Naive B cell (primary cell): Measurements from ENCODE around the gene ARCN1. TPM values are rescaled to one million over a fixed set of nuclear protein-coding genes. Genes with fewer than 3 reads are reported as not detected.
A peak's percentile ranks its signal among the peaks of the same experiment; 100 is the strongest.

Experiments used
- ATAC-seq, 2 donors: fragments of 150-1000 bp; cut with Tn5 transposase; 2 replicates each; pipeline ENCODE4 v1.10.0; 2021; ENCODE audit warnings: low read depth in 2 of 2, mild to moderate bottlenecking in 2 of 2, moderate library complexity in 2 of 2
- DNase-seq: peaks from one replicate; pipeline ENCODE4 v3.0.0; 2022
- H3K27ac Mint-ChIP-seq, 6 donors: one replicate each; pipeline ENCODE4 v1.8.0; 2020 to 2022; ENCODE audit warnings: mild to moderate bottlenecking in 6 of 6, mixed read lengths in 6 of 6, moderate library complexity in 5 of 6, inconsistent platforms in 2 of 6
- H3K27me3 Mint-ChIP-seq, 3 donors: one replicate each; pipeline ENCODE4 v1.8.0; 2021 to 2022; ENCODE audit warnings: mixed read lengths in 3 of 3, mild to moderate bottlenecking in 1 of 3
- H3K36me3 Mint-ChIP-seq, 2 donors: one replicate each; pipeline ENCODE4 v1.8.0; 2020 to 2022; ENCODE audit warnings: mixed read lengths in 2 of 2, inconsistent platforms in 1 of 2, mild to moderate bottlenecking in 1 of 2
- H3K4me1 Mint-ChIP-seq, 3 donors: one replicate each; pipeline ENCODE4 v1.8.0; 2020 to 2022; ENCODE audit warnings: mixed read lengths in 3 of 3, inconsistent platforms in 1 of 3, mild to moderate bottlenecking in 1 of 3, moderate library complexity in 1 of 3
- H3K4me3 Mint-ChIP-seq, 8 donors: one replicate each; pipeline ENCODE4 v1.8.0; 2020 to 2022; ENCODE audit warnings: mild to moderate bottlenecking in 8 of 8, mixed read lengths in 8 of 8, moderate library complexity in 8 of 8, inconsistent platforms in 2 of 8
- H3K9me3 Mint-ChIP-seq, 7 donors: one replicate each; pipeline ENCODE4 v1.8.0; 2020 to 2022; ENCODE audit warnings: mixed read lengths in 7 of 7, mild to moderate bottlenecking in 5 of 7, inconsistent platforms in 2 of 7, moderate library complexity in 1 of 7
- polyA plus RNA-seq, 6 donors: library from polyadenylated mRNA; unstranded; fragments of 300-500 nt; fragmentation: Illumina TruSeq; gene quantifications; one replicate each; pipeline ENCODE4 v1.2.3, GENCODE V29; 2021; ENCODE audit warnings: low read depth in 6 of 6

Gene ARCN1
- polyA plus RNA-seq, 6 donors from 2014 or later, result 97.1 to 135 (median 122) TPM

- Mint-ChIP-seq H3K4me3 (peak overlapping the region; percentile 85 to 96 (median 94)), H3K4me1 (peaks cover 23 to 28% (median 26%) of the 10 kb centered on the region in 3 donors), H3K9me3 (no peaks in the 10 kb centered on the region), H3K27me3 (no peaks in the 10 kb centered on the region), H3K27ac (peak overlapping the region in 1 of 6 donors; percentile 49), H3K36me3 (no peaks in the 10 kb centered on the region)
- ATAC-seq (no peak), DNase-seq (no peak)
Observed at GRCh38 chr11:118532091-118532490, 40.1 kb upstream of the ARCN1 start.

- Mint-ChIP-seq H3K4me1 (peaks cover 20 to 28% (median 21%) of the 10 kb centered on the region in 3 donors), H3K4me3 (peak overlapping the region in 5 of 8 donors; percentile 28 to 96 (median 85)), H3K27me3 (no peaks in the 10 kb centered on the region), H3K27ac (peak overlapping the region in 1 of 6 donors; percentile 51), H3K36me3 (no peaks in the 10 kb centered on the region), H3K9me3 (no peaks in the 10 kb centered on the region)
- ATAC-seq (no peak), DNase-seq (no peak)
Observed at GRCh38 chr11:118532852-118533768, 39.1 kb upstream of the ARCN1 start.

GRCh38 chr11:118533769-118534729 lies 38.2 kb upstream of the ARCN1 start:
- Mint-ChIP-seq H3K9me3 (peaks cover 0 to 2% (median 0%) of the 10 kb centered on the region in 7 donors), H3K36me3 (no peaks in the 10 kb centered on the region), H3K4me1 (peaks cover 18 to 26% (median 18%) of the 10 kb centered on the region in 3 donors), H3K27me3 (no peaks in the 10 kb centered on the region), H3K4me3 (peak overlapping the region in 3 of 8 donors; percentile 42 to 69 (median 54)), H3K27ac (no peak overlapping the region)
- ATAC-seq (no peak), DNase-seq (no peak)

- H3K27ac Mint-ChIP-seq, result peak overlapping the region in 3 of 6 donors; percentile 26 to 48 (median 36)
- peaks cover 8 to 15% (median 9%) of the 10 kb centered on the region in 3 donors for H3K4me1 Mint-ChIP-seq
- no peak for DNase-seq
- H3K4me3 Mint-ChIP-seq, result peak overlapping the region in 1 of 8 donors; percentile 54
- H3K9me3 Mint-ChIP-seq, result peaks cover 0 to 2% (median 0%) of the 10 kb centered on the region in 7 donors
- ATAC-seq, result no peak
- no peaks in the 10 kb centered on the region for H3K27me3 Mint-ChIP-seq
- H3K36me3 Mint-ChIP-seq, result peaks cover 0 to under 1% of the 10 kb centered on the region in 2 donors
Observed at GRCh38 chr11:118535261-118535660, 36.9 kb upstream of the ARCN1 start.

- Mint-ChIP-seq H3K9me3 (peaks cover 0 to 2% (median 0%) of the 10 kb centered on the region in 7 donors), H3K4me3 (no peak overlapping the region), H3K27me3 (no peaks in the 10 kb centered on the region), H3K4me1 (peaks cover 2 to 9% (median 2%) of the 10 kb centered on the region in 3 donors), H3K27ac (no peak overlapping the region), H3K36me3 (peaks cover 0 to 5% of the 10 kb centered on the region in 2 donors)
- DNase-seq (no peak), ATAC-seq (no peak)
Observed at GRCh38 chr11:118536726-118537125, 35.5 kb upstream of the ARCN1 start.

GRCh38 chr11:118537409-118537980 lies 34.7 kb upstream of the ARCN1 start:
- no peak for DNase-seq
- no peaks in the 10 kb centered on the region for H3K27me3 Mint-ChIP-seq
- no peak for ATAC-seq
- peaks cover 0 to 2% (median 0%) of the 10 kb centered on the region in 7 donors for H3K9me3 Mint-ChIP-seq
- H3K36me3 Mint-ChIP-seq, result peaks cover 0 to 5% of the 10 kb centered on the region in 2 donors
- H3K4me1 Mint-ChIP-seq, result peaks cover 0 to under 1% (median 0%) of the 10 kb centered on the region in 3 donors
- no peak overlapping the region for H3K27ac Mint-ChIP-seq
- H3K4me3 Mint-ChIP-seq, result no peak overlapping the region

GRCh38 chr11:118544010-118544646 lies 28.1 kb upstream of the ARCN1 start:
- Mint-ChIP-seq H3K27me3 (no peaks in the 10 kb centered on the region), H3K27ac (no peak overlapping the region), H3K4me3 (no peak overlapping the region), H3K9me3 (no peaks in the 10 kb centered on the region), H3K4me1 (no peaks in the 10 kb centered on the region), H3K36me3 (peaks cover 0 to 12% of the 10 kb centered on the region in 2 donors)
- no peak for ATAC-seq
- DNase-seq, result no peak

GRCh38 chr11:118544647-118545010 lies 27.6 kb upstream of the ARCN1 start:
- Mint-ChIP-seq H3K27ac (no peak overlapping the region), H3K36me3 (peaks cover 0 to 12% of the 10 kb centered on the region in 2 donors), H3K27me3 (no peaks in the 10 kb centered on the region), H3K4me3 (no peak overlapping the region), H3K4me1 (no peaks in the 10 kb centered on the region), H3K9me3 (no peaks in the 10 kb centered on the region)
- ATAC-seq (no peak), DNase-seq (no peak)

GRCh38 chr11:118545533-118545932 lies 26.7 kb upstream of the ARCN1 start:
- Mint-ChIP-seq H3K4me1 (no peaks in the 10 kb centered on the region), H3K36me3 (peaks cover 0 to 9% of the 10 kb centered on the region in 2 donors), H3K27ac (peak overlapping the region in 2 of 6 donors; percentile 63 to 80), H3K9me3 (no peaks in the 10 kb centered on the region), H3K4me3 (no peak overlapping the region), H3K27me3 (no peaks in the 10 kb centered on the region)
- DNase-seq (no peak), ATAC-seq (no peak)

GRCh38 chr11:118547132-118547531 lies 25.1 kb upstream of the ARCN1 start:
- peaks cover 0 to 15% of the 10 kb centered on the region in 2 donors for H3K36me3 Mint-ChIP-seq
- no peaks in the 10 kb centered on the region for H3K9me3 Mint-ChIP-seq
- H3K27me3 Mint-ChIP-seq, result no peaks in the 10 kb centered on the region
- H3K4me3 Mint-ChIP-seq, result no peak overlapping the region
- H3K27ac Mint-ChIP-seq, result no peak overlapping the region
- DNase-seq (no peak), ATAC-seq (no peak)
- H3K4me1 Mint-ChIP-seq, result no peaks in the 10 kb centered on the region

- Mint-ChIP-seq H3K4me1 (no peaks in the 10 kb centered on the region), H3K27me3 (no peaks in the 10 kb centered on the region), H3K4me3 (no peak overlapping the region), H3K36me3 (peaks cover 24 to 29% of the 10 kb centered on the region in 2 donors), H3K9me3 (no peaks in the 10 kb centered on the region), H3K27ac (no peak overlapping the region)
- DNase-seq (no peak), ATAC-seq (no peak)
Observed at GRCh38 chr11:118552341-118552740, 19.9 kb upstream of the ARCN1 start.

GRCh38 chr11:118560806-118561205 lies 11.4 kb upstream of the ARCN1 start:
- Mint-ChIP-seq H3K36me3 (peaks cover 14 to 15% of the 10 kb centered on the region in 2 donors), H3K27ac (no peak overlapping the region), H3K4me3 (peak overlapping the region in 1 of 8 donors; percentile 12), H3K27me3 (no peaks in the 10 kb centered on the region), H3K9me3 (no peaks in the 10 kb centered on the region), H3K4me1 (peaks cover 11 to 23% (median 21%) of the 10 kb centered on the region in 3 donors)
- ATAC-seq, result no peak
- DNase-seq, result no peak
